Measurements from ENCODE around the gene GLMN.

GRCh38 chr1:92259350-92259749 is 39.4 kb downstream of the GLMN start:
- TF ChIP-seq, protein P1, sequence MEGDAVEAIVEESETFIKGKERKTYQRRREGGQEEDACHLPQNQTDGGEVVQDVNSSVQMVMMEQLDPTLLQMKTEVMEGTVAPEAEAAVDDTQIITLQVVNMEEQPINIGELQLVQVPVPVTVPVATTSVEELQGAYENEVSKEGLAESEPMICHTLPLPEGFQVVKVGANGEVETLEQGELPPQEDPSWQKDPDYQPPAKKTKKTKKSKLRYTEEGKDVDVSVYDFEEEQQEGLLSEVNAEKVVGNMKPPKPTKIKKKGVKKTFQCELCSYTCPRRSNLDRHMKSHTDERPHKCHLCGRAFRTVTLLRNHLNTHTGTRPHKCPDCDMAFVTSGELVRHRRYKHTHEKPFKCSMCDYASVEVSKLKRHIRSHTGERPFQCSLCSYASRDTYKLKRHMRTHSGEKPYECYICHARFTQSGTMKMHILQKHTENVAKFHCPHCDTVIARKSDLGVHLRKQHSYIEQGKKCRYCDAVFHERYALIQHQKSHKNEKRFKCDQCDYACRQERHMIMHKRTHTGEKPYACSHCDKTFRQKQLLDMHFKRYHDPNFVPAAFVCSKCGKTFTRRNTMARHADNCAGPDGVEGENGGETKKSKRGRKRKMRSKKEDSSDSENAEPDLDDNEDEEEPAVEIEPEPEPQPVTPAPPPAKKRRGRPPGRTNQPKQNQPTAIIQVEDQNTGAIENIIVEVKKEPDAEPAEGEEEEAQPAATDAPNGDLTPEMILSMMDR (conservative IDR thresholded peaks at IDR 0.05): no peak
- no peak for TF ChIP-seq ZFX (IDR thresholded peaks at IDR 0.05)
